ENCODE measurements around the gene AVP. TPM values are rescaled to one million over a fixed set of nuclear protein-coding genes. Genes with fewer than 3 reads are reported as not detected.

AVP gene
- total and polyA plus RNA-seq, 2 of the 13 experiments (the other 11 are each of a cell fraction or from before 2014, with no cell fraction given) = 0.12 TPM; not detected in 1

GRCh38 chr20:3047486-3048419, 36.8 kb downstream of the AVP start (continued):
- TF ChIP-seq ZNF609 (CRISPR knock-in tag; IDR thresholded peaks at IDR 0.05; ENCODE audit: borderline replicate concordance) = no peak
- no peak for TF ChIP-seq ZMYM3 (CRISPR knock-in tag; IDR thresholded peaks at IDR 0.05)
- no peak for TF ChIP-seq AFF4 (CRISPR knock-in tag; IDR thresholded peaks at IDR 0.05)
- peak; percentile 41; the same call in 1 of the 2 replicates for TF ChIP-seq NRL (CRISPR knock-in tag; IDR thresholded peaks at IDR 0.05; ENCODE audit: borderline replicate concordance)
- TF ChIP-seq ZFP37 (CRISPR knock-in tag; IDR thresholded peaks at IDR 0.05; ENCODE audit: borderline replicate concordance) = no peak
- no peak for TF ChIP-seq MTF2 (CRISPR knock-in tag; IDR thresholded peaks at IDR 0.05; ENCODE audit: borderline replicate concordance)
- no peak for TF ChIP-seq SAFB2 (CRISPR knock-in tag; IDR thresholded peaks at IDR 0.05; ENCODE audit: borderline replicate concordance, low read depth)
- no peak for TF ChIP-seq HMGXB4 (CRISPR knock-in tag; IDR thresholded peaks at IDR 0.05; ENCODE audit: borderline replicate concordance in 1 of 2, low read depth in 1 of 2)
- TF ChIP-seq ZNF563 (CRISPR knock-in tag; IDR thresholded peaks at IDR 0.05) = no peak; the same call in 1 of the 2 replicates
- no peak for TF ChIP-seq ZNF326 (CRISPR knock-in tag; IDR thresholded peaks at IDR 0.05; ENCODE audit: borderline replicate concordance)
- TF ChIP-seq HMG20B (CRISPR knock-in tag; conservative IDR thresholded peaks at IDR 0.05) = no peak
- TF ChIP-seq NFE2 (CRISPR knock-in tag; IDR thresholded peaks at IDR 0.05) = no peak
- no peak for TF ChIP-seq RXRA (CRISPR knock-in tag; IDR thresholded peaks at IDR 0.05)
- TF ChIP-seq FOXM1 (CRISPR knock-in tag; IDR thresholded peaks at IDR 0.05) = no peak
- TF ChIP-seq MBNL3 (CRISPR knock-in tag; conservative IDR thresholded peaks at IDR 0.05) = no peak
- TF ChIP-seq ZNF337 (CRISPR knock-in tag; IDR thresholded peaks at IDR 0.05; ENCODE audit: borderline replicate concordance, low read depth) = no peak
- TF ChIP-seq SIN3B (IDR thresholded peaks at IDR 0.05; ENCODE audit: low read length) = no peak
- no peak for TF ChIP-seq ZNF83 (CRISPR knock-in tag; IDR thresholded peaks at IDR 0.05; ENCODE audit: borderline replicate concordance)

Measured in HepG2 (cell line).